ENCODE results near the gene VDAC2.
"Not testable (repeated sequence)": the region's sequence is repeated elsewhere in the genome, so short reads cannot be mapped to it uniquely, and the experiment has no call there.

VDAC2 gene, protein sequence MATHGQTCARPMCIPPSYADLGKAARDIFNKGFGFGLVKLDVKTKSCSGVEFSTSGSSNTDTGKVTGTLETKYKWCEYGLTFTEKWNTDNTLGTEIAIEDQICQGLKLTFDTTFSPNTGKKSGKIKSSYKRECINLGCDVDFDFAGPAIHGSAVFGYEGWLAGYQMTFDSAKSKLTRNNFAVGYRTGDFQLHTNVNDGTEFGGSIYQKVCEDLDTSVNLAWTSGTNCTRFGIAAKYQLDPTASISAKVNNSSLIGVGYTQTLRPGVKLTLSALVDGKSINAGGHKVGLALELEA

DNA sequence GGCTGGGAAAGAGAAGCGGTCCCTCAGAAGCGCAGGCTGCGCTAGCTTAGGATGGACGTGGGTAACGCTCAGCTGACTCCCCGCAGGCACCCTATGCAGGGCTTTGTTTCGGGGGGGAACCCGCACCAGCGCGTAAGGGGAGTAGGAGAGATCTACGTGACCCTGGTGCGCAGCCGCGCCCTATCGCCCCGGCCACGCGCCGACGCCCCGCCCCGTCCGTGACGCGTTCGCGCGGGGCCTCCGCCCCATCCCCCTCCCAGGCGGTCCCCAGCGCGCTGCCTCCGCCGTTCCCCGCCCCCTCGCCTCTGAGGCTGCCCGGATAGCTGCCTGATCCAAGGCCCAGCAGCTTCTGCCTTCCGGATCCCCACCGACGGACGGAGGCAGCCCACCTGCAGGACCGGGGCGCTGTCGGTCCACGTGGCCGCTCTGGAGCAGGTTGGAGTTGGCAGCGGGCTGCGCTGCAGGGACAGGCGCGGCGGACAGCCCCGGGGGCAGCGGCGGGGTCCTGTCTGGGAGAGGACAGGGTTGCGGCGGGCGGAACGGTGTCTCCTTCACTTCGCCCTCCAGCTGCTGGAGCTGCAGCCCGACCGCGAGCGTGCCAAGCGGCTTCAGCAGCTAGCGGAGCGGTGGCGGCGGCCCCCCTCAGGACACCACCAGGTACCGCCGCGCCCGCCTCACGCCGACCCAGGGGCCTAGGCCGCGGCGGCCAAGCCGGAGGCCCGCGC, at the start of gene VDAC2:
TSS of gene VDAC2 (plus strand) at position 515 of the 725 bp plus-strand sequence. CDS start 363 bp downstream, outside the sequence.
- peak; percentile 6 for DNase-seq

DNA sequence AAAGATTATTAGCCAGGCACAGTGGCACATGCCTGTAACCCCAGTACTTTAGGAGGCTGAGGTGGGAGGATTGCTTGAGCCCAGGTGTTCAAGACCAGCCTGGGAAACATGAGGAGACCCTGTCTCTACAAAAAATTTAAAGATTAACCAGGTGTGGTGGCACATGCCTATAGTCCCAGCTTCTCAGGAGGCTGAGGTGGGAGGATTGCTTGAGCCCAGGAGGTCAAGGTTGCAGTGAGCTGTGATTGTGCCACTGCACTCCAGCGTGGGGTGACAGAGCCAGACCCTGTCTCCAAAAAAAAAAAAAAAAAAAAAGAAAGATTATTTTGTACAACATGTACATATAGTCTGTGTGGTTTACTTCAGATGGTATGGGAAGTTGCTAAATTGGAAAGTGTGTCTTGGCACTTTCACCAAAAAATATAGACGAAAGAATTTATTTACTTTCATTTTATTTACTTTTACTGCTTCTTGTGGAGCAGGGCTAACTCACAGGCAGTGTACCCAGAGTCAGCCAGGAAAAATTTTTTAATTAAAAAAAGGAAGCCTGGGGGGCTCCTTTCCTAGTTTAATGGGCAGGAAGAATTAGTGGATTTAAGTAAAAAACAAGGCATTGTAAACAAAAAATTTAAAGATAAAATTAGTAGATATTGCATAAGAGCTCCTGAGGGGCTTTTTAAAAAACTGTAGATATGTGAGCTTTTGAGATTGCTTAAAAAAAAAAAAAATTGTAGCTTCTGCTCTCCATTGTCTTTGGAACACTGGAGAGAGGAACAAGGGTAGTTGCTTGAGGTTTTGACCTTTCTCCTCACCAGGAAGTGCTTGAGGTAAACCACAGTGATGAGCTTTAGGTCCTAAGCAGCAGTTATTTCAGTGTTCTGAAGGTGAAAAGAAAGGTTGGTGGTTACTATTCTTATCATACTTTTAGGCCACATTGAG, 44.6 kb upstream of the VDAC2 start:
- no peak for DNase-seq

DNA sequence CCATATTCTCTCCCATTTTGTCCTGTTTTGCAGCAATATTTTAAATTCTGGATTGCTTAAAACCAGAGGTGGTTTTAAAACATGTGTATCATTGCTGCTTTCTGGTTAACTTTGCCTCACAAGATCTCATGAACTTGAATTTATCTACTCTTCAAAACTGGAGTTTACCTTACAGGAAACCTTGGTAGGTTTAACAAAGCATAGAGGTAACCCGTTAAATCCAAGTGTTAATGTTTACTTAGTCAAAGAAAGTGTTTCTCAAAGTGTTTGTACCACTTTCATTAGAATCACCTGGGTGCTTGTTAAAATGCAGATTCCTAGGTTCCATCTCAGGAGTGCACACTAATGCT, 44.0 kb upstream of the VDAC2 start:
- no peak for DNase-seq

DNA sequence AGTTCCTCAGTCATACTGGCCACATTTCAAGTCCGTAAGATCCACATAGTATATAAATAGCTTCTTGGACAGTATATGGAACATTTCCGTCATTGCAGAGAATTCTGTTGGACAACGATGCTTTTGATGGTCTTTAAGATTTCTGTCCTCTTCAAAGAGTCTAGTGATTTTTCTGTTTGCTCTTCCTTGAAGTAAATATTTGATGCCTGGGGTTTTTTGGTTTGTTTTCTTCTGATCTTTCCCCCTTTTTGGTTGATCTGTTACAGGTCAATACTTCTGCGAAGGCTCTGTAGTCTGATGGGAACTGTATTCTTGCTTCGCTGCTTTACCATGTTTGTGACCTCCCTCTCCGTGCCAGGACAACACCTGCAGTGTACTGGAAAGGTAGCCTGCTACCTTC, 42.3 kb upstream of the VDAC2 start:
- no peak for DNase-seq

DNA sequence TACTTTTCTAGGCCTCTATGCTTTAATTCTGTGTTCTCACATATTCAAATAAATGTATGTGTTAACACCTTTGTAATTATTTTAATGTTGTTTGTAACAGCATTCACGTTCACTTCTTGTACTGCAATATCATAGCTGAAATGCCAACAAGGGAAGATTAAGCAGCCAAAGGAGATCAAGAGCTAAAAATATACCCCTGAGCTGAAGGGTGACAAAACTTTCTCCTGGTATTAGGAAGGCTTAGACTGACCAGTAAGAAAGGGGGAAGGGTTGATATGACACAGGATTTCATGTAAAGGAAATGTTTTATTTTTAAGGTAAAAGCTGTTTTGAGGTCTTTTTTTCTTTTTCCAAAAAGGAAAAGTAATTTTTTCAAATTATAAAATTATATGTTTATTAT, 40.4 kb upstream of the VDAC2 start:
- DNase-seq, result no peak

DNA sequence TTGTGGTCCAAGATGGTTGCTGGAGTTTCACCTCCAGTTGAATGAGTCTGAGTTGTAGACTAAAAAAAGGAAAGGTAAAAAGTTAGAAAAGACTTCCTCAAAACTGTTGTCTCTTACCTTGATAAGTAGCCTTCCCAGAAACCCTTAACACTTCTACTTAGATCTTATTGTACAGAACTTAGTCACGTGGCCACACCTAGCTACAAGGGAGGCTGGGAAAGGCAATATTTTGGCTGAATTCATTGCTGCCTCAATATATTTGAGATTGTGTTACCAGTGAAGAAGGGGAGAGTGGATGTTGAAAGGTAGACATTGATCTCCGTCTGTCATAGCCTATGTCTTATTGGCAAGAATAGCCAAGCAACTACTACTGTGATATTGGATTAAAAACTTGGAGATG, 35.5 kb upstream of the VDAC2 start:
- DNase-seq, result no peak

DNA sequence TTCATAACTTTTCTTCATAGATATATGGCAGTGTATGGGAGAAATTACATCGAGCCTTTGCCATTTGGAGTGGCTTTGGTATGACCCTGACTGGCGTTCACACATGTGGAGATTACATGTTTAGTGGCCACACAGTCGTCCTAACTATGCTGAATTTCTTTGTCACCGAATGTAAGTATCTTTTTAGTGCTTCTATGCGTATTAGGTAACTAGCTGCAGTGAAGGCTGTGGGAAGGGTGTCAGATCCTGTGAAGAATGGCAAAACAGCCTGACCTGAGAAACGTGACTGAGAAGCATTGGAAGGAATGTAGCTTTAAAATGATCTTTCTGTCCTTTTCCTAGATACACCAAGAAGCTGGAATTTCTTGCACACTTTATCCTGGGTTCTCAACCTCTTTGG, 34.5 kb upstream of the VDAC2 start:
- no peak for DNase-seq

DNA sequence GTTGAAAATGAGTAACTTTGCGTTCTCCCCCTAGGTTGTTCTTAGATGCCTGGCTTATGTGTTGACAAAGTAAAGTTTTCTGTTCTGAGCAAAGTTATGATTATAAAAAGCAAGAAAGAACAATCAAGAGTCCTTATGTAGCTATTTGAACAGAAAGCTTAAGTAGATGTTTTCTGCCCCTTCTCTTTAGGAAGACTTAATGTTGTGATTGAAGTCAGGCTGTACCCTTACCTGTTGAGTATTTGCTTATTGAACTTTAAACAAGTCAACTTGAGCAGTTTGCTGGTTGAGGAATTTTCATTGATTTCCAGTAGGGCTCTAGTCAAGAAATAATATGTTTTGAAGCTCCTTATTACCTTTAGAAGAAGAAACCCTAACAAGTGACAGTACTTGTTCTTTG, 33.9 kb upstream of the VDAC2 start:
- DNase-seq, result no peak

DNA sequence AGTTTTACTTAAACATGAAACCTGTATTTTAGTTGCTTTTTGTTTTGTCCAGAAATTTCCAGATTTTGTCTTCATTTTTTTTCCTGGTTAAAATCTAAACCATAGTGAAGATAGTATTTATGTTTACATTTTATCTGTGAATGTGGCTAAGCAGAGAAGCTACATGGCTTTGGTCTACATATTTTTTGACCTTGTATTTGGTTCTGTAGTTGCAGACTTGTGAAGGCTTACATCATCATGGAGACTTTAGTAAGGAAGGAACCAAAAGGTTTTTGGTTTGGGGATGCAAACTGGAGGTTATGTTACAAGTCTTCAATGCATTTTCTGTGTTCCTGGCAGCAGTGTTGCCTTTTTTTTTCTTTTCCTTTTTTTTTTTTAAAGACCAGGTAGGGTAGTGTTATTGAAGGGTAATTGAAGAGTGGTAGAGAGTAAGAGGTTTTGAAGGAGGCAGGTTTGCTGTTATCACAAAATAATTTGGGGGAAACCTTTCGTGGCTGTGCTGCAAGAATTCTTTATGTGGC, 30.9 kb upstream of the VDAC2 start:
- no peak for DNase-seq

DNA sequence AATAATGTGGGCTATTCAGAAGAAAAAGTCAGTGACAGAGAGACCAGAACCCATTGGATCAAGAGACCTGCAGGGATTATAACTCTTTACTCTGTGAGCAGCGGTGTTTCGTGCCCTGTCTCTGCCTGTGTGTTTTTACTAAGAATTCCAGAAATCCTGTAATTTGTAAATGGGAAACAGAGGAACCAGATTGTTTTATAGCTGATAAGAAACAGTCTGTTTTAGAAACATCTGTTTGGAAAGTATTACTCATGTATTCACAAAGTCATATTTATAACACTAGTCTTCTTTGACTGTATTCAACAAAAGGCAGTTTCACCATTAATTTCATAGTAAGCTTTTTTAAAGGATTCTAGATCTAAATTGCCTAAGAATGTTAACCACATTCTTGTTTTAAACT, 30.0 kb upstream of the VDAC2 start:
- no peak for DNase-seq

DNA sequence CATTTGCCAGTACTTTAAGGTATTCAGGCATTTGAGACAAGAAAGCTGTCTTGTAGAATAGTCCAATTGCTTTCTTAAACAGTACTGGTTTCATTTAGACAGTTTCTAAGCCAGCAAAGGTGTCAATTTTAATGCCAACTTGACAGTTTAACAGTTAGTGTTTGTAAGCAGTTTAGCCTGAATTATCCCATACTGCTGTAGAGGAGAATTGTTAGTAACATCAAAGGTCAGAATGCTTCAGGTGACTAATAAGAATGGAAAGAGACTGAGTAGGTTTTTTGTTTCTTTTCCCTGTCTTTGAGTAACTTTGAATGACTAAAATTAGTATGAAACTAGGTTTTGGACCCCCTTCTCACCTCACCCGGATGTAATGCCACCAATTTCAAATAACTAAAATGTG, 29.5 kb upstream of the VDAC2 start:
- no peak for DNase-seq

DNA sequence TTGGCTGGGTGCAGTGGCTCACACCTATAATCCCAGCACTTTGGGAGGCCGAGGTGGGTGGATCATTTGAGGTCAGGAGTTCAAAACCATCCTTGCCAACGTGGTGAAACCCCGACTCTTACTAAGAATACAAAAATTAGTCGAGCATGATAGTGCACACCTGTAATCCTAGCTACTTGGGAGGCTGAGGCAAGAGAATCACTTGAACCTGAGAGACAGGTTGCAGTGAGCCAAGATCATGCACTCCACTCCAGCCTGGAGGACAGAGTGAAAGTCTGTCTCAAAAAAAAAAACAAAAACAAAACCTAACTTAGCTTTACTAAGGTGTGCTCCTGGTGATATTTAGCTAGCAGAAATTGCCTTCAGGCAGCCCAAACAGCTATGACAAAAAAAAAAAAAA, 24.3 kb upstream of the VDAC2 start:
- DNase-seq, result no peak

DNA sequence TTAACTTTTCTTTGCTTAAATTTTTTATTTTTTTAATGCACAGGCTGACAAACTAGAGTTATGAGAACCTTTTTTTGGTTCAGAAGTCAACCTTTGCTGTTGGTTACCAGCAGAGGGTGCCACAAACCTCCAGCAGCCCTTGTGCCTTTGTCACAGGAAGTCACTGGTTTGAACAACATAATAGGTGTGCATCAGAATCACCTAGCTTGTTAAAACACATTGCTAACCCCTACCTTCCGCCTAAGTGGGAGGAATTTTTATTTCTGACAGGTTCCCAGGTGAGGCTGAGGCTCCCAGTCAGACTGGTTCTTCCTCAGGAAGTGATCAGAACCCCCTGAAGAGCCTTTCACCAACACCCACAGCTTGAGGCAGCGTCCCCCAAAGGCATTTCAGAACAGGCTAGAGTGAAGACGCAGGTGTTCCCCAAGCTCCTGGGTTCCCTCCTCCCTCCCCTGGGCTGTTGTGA, 22.6 kb upstream of the VDAC2 start:
- DNase-seq, result no peak

DNA sequence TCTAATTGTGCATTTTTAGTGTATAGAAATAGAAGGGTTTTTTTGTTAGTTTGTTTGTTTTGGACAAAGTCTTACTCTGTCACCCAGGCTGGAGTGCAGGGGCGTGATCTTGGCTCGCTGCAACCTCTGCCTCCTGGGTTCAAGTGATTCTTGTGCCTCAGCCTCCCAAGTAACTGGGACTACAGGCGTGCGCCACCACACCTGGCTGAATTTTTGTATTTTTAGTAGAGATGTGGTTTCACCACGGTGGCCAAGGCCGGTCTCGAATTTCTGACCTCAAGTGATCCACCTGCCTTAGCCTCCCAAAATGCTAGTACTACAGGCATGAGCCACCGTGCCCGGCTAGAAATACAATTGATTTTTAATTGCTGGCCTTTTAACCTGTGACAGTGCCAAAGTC, 22.1 kb upstream of the VDAC2 start:
- DNase-seq, result not testable (repeated sequence)

DNA sequence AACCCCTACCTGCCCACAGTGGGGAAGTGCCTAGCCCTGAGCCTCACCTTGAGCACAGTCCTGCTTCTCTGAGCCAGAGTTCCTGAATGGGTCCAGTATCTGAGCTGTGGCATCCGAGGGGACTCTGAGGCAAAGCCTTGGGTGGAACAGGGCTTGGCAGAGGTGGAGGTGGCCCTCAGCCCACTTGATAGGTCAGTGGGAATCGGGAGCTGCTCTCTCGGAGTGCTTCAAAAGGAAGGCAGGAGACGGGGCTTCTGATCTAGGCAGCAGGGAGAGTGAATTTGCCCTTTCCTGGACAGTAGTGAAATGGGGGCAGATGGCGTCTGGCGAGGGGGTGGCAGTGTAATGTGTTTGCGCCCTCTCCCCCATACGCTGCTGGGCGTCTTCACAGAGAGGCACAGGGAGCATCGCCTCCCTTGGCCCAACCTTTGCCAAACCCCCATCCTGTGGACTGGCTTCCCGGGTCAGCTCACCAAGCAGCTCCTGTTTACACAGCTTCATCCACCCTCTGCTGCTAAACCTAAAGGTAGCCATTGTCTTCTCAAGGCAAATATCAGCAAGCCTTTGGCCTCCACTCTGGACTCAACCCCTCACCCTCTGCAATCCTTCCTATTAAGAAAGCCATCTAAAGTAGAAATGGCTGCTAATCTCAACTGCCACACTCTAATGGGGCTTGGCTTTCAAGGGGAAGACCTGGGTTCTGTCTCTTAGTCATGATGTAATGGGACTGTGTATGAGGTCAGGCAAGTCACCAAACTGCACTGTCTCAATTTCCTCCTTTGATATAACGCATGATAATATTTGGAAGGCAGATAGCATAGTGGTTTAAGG, 21.1 kb upstream of the VDAC2 start:
- DNase-seq, result no peak

DNA sequence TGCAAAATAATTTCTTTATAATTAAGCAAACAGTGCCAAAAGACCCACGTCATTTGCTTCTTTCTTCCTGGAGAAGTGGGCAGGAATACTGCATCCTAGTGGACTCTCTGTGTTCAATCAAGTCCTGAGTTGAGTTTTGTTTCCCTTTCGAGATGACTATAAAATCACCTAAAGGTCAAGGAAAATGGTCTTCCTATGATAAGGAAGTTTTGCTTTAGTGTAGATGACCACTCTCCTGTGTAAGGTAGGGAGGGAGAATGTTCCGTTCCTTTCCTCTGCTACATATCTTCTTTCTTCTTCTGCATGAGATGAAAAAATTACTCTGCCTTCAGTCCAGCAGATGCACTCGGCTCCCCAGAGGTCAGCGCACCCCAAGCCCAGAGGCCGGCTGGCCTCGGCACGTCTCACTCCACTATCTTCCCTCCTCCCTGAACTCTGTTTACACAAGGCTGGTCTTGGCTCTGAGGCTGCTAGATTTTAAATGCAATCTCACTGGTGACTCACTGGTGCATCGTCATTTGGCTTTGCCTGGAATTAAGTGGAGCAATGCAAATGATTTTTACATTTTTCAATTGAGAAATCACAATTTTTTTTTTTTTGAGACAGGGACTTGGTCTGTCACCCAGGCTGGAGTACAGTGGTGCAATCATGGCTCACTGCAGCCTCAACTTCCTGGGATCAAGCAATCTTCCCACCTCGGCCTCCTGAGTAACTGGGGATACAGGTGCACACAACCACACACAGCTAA, 18.6 kb upstream of the VDAC2 start:
- DNase-seq, result no peak

DNA sequence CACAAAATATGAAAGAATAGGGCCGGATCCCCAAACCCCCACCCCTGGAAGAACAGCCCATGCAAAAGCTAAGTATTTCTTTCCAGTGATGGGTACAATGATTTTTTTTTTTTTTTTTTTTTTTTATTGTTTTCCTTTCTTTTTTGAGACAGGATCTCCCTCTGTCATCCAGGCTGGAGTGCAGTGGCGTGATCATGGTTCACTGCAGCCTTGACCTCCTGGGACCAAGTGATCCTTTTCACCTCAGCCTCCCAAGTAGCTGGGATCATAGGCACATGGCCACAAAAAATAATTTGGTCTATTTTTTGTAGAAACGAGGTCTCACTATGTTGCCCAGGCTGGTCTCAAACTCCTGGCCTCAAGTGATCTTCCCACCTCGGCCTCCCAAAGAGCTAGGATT, 16.0 kb upstream of the VDAC2 start:
- not testable (repeated sequence) for DNase-seq

DNA sequence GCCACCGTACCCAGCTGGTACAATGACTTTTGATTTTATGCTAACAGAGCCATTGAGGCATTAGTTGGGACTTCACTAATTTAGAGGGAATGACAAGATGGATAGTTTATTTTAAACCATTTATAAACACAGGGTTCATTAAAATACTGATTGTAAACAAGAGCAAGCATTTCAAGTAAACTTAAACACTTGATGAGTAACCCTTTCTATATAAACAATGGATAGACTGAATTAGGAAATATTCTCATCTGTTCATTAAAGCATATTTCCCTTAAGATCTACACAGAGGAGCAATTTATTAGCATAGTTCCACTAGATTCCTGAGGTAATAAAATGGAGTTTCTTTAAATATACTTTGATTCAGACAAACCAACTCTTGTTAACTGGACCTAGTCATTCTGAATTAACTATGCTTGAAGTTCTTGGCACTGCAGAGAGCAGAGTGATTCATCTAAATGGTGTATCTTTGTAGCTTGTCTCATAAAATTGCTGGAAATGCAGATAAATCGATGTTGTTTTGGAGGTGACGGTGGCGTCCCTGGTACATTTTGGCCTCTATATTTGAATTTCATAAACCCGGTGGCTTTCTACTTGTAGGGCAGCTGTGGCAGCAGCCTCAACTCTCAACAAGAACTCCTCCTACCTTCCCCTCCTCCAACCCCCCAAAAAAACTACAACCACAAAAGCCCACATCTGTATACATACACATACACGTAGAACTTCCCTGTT, 15.4 kb upstream of the VDAC2 start:
- DNase-seq, result no peak

DNA sequence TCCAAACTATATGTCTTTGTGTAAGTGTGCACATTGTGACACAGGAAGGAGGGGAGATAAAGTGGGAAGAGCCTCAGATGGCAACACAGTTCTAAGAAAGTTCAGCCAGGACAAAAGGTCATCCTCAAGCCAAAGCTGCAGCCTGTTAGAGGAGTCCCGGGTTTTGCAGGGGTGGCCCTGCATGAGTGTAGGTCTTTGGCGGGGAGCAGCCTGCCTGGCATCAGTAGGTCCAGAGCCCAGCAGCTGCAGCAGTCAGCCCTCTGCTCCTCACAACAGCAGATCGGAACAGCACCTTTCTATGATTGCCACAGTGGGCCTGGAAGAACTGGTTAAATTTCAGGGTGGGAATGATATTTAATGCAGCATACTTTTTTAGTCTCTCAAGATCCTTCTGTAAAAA, 13.5 kb upstream of the VDAC2 start:
- DNase-seq, result no peak

DNA sequence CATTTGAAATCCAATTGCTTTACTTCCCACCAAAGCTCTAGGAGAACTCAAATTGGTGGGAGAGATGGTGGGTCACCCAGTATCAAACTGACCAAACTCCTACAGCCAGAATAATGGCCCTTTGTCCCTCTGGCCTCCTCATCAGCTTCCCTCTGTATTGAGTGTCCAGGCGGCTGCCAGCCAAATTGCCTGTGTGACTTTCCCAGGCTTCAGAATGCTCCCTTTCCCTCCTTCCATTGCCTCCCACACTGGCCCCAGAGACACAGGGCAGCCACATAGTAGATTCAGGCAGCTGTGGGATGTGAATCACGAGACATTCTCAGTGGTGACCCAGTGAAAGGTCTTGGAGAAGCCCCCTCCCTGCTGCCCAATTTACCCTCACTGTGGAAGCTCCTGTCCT, 12.7 kb upstream of the VDAC2 start:
- no peak for DNase-seq

DNA sequence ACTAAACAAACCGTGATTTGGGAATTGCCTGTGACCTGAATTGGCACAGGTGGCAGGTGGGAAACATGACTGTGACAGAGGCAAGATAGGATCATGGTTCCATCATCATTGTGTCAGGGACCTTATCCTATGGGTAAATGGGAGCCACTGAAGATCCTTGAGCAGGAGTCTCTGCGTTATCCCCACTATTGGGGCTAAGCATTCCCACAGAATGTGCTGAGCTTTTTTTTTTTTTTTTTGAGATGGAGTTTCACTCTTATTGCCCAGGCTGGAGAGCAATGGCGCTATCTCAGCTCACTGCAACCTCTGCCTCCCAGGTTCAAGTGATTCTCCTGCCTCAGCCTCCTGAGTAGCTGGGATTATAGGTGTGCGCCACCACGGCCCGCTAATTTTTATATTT, 10.6 kb upstream of the VDAC2 start:
- not testable (repeated sequence) for DNase-seq
